22Rv1 (cell line): ENCODE results near the gene MS4A7.

Experiments used
- H3K27ac ChIP-seq: fragments of 450-650 bp; 2 replicates; pipeline ENCODE4 v1.5.1; 2017
- ZFX ChIP-seq: fragments of 450-650 bp; IDR thresholded peaks from 2 replicates; pipeline ENCODE4 v1.6.1; 2017; ENCODE audit warnings: antibody characterized with exemption, borderline replicate concordance
- TF ChIP-seq, protein P1 (sequence below): fragments of 450-650 bp; IDR thresholded peaks from 2 replicates; pipeline ENCODE4 v1.5.1; 2017; ENCODE audit warnings: mild to moderate bottlenecking

Gene MS4A7

DNA sequence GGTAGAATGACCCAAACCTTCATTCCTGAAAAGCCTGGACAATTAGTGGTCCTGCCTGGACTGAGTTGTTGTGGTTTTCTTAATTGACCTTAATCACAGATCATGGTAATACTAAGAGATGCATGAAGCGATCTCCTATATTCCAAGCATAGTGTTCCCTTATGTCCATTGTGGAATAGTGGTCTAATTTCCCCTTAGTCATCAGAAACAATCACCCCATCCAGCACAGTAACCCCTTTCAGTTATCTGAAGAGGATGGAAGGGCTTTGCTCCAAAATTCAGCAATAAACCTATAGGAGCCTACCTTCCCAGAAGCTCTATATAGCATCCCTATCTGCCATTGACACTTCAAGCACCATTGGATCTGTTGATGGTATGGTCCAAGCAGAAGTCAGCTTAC, 44.3 kb downstream of the MS4A7 start:
- no peak overlapping the region for H3K27ac ChIP-seq
- TF ChIP-seq, protein P1, sequence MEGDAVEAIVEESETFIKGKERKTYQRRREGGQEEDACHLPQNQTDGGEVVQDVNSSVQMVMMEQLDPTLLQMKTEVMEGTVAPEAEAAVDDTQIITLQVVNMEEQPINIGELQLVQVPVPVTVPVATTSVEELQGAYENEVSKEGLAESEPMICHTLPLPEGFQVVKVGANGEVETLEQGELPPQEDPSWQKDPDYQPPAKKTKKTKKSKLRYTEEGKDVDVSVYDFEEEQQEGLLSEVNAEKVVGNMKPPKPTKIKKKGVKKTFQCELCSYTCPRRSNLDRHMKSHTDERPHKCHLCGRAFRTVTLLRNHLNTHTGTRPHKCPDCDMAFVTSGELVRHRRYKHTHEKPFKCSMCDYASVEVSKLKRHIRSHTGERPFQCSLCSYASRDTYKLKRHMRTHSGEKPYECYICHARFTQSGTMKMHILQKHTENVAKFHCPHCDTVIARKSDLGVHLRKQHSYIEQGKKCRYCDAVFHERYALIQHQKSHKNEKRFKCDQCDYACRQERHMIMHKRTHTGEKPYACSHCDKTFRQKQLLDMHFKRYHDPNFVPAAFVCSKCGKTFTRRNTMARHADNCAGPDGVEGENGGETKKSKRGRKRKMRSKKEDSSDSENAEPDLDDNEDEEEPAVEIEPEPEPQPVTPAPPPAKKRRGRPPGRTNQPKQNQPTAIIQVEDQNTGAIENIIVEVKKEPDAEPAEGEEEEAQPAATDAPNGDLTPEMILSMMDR = no peak
- no peak for TF ChIP-seq ZFX

DNA sequence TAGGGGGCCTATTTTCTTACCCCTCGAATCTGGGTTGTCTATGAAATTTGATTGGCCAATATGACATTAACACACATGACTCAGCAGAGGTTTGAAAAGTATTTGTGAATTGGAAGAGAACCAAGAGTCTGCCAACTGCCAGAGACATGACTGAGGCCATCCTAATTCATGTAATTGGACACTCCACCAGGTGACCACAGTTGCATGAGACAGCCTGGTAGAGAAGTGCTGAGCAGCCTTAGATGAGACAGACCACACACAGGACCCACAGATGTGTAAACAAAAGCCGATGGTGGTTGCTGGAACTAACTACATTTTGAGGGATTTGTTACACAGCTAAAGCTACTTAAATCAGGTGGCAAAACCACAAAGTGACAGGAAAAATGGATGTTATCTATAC, 50.2 kb downstream of the MS4A7 start:
- H3K27ac ChIP-seq = no peak overlapping the region
- TF ChIP-seq, protein P1 = no peak
- no peak for TF ChIP-seq ZFX

DNA sequence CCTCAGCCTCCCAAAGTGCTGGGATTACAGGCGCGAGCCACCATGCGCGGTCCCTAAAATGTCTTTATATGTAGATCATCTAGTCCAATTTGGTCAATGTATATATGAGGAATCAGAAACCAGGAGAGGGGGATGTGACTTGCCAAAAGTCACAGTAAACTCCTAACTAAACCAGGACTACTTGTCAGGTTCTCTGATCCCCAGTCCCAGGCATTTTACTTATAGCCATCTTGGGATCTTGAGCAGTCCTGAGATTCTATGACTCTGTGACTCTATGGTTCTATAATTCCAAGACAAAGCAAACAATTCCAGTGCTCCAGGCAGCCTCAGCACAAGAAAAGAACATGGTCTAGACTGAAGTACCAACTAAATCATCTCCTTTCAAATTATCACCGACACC, 50.9 kb downstream of the MS4A7 start, which contains the start of gene MS4A5:
Gene MS4A5, plus strand, starts transcription at position 301 of the 400 bp plus-strand sequence. CDS start 103 bp downstream, outside the sequence.
- TF ChIP-seq ZFX = no peak
- TF ChIP-seq, protein P1 = no peak
- H3K27ac ChIP-seq = no peak within 1 kb of the TSS

DNA sequence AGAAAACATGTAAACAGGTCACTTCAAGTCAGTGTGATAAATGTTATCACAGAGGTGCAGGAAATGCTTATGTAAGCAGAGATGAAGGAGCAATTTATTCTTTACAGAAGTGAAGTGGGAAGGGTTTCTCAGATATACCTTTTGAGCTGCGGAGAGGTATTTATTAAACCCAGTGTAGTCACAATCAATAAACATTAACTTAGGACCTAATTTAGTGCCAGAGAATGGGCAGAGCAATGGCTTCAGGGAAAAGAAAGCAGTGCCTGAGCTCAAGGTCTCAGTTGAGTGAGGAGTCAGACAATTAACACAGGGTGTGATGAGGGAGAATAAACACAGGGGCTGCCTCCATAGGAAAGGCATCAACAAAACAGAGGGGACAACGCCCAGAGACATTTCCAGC, 52.9 kb downstream of the MS4A7 start:
- no peak overlapping the region for H3K27ac ChIP-seq
- TF ChIP-seq, protein P1 = no peak
- TF ChIP-seq ZFX = no peak

DNA sequence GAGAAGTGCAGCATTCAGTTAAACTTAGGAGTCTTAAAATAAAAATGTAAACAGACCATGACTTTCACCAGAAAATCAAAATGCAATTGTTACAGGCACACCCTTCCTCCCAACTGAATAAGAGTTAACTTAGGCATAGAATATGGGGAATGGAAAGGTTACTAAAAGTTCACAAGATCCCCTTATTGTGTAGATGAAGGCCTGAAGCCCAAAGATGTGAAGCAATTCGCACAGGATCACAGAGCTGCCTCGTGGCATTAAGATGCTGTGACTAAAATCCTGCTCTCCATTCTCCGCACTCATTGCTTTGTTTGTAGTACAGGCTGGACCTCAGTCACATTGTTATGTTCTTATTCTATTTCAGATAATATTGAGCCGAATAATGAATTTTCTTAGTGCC, 55.1 kb downstream of the MS4A7 start:
- no peak overlapping the region for H3K27ac ChIP-seq
- TF ChIP-seq, protein P1 = no peak
- TF ChIP-seq ZFX = no peak
